Erythroblast (primary cell): Measurements from ENCODE around the gene EPHA2.

Experiments
- DNase-seq, 2 experiments: peaks; one replicate each; lab custom pipeline; 2025; lab: John Stamatoyannopoulos, UW
- GATA1 ChIP-seq: IDR thresholded peaks from 2 replicates; pipeline ENCODE4 v1.6.1; 2011; ENCODE audit warnings: low read depth, mild to moderate bottlenecking, control low read depth, low read length, moderate library complexity
- POLR2A ChIP-seq: IDR thresholded peaks from 2 replicates; pipeline ENCODE4 v1.6.1; 2011; ENCODE audit warnings: mild to moderate bottlenecking, low read length

The EPHA2 gene

DNA sequence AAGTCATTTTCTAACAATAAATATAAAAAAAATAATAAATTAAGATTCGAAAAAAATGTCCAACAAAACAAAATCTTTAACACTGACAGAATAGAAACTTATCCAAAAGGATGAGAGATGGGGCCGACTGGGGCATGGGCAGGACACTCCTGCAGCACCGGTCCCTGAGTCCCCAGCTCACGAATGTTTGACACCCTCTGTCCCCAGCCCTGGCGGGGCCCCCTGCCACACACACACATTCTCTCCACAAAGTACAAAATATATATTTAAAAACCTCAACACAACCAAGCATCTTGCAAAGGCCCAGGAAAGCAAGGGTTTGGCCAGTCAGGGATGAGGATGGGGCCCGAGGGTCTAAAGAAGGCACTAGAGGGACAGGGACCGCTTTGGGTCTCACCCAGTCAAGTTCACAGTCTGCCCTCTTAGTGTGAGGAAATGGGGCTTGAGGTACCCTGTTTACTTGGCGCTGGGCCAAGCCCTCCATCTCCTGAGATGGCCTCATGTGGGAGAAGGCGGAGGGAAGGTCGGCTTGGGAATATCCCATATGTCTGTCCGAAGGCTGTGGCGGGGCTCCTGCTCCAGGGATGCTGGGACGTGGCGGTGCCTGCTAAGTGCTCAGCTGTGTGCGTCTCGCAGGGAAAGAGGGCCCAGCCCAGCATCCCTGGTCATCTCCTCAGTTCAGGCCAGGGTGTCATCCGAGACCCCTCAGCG lies 31.3 kb downstream of the EPHA2 start:
- TF ChIP-seq POLR2A (no peak), GATA1 (no peak)
- no peak for DNase-seq

- no peak for TF ChIP-seq GATA1
- no peak for TF ChIP-seq POLR2A
- no peak for DNase-seq
Observed at GRCh38 chr1:16122916-16123315, 33.0 kb downstream of the EPHA2 start.

- TF ChIP-seq GATA1 (no peak), POLR2A (no peak)
- DNase-seq, result no peak
Observed at GRCh38 chr1:16122350-16122881, 33.5 kb downstream of the EPHA2 start.

DNA sequence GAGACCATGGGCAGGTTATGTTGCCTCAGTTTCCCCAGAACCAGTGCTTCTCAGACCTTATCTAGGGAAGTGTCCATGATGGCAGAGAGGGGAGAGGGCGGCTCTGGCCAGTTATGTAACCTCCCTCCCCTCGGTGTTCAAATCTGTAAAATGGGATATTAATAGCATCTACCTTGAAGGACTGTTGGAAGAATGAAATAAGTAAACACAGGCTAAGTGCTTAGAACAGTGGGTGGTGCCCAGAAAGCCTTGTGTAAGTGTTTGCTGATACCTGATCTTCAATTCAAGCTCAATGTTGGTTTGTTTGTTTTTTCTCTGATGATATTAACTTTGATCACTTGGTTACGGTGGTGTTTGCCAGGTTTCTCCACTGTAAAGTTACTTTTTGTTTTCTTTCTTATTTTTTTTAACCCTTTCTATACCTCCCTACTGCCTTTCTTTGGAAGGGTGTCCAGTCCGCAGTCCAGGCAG lies 34.9 kb downstream of the EPHA2 start:
- DNase-seq, result no peak
- TF ChIP-seq GATA1 (no peak), POLR2A (no peak)

GRCh38 chr1:16120407-16120806 lies 35.5 kb downstream of the EPHA2 start:
- DNase-seq, result no peak
- TF ChIP-seq GATA1, result no peak

DNA sequence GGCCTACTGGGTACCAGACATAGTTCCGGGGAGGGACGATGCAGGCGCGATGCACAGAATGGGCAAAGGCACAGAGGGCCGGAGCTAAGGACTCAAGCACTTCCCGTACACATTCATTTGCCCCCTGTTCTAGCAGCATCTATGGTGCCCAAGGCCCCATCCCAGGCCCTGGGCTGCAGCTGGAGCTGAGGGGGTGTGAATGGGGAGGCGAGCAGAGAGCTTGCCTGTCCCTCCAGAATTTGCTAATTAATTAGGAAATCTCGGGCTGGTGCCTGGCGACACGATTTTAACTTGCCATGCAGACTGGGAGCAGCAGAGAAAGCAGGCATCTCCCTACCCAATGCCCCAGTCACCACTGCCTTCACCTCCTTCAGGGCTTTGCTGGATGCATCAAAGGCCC lies 35.9 kb downstream of the EPHA2 start:
- no peak for DNase-seq
- TF ChIP-seq GATA1 (no peak), POLR2A (no peak)

DNA sequence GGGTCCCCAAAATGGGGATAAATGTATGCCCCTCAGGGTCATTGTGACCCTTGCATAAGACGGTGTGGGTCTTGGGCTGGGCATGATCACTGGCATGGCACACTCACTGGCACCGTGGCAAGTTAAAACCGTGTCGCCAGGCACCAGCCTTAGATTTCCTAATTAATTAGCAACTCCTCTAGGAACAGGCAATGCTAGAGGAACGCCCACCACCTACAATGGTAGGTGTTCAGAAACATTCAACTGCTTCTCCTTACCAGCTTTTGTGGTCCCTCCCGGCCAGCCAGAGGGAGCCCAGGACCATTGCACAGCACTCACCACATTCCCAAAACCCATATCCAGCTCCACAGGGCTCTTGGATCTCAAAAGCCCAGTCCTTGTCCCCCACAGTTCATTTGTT lies 36.4 kb downstream of the EPHA2 start:
- no peak for DNase-seq
- TF ChIP-seq GATA1, result no peak
- no peak for TF ChIP-seq POLR2A

DNA sequence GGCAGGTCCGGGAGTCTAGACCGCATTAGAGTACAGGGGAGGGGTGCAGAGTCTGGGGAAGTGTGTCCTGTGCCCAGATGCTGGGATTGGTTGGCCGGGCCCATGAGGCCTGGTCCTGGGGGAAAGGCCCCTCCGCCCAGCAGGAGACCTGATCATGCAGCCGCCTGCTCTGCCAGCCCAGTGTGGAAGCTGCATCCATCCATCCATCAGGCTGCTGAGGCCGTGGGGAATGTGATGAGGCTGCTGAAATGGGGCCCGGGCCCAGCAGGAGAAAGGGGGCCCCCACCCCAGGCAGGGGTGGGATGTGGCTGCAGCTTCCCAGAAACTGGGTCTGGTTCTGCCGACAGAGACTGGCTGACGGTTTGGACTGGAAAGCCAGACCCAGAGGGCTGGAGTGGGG lies 37.2 kb downstream of the EPHA2 start:
- no peak for TF ChIP-seq POLR2A
- TF ChIP-seq GATA1, result no peak
- DNase-seq, result no peak

- DNase-seq, result no peak
- TF ChIP-seq POLR2A (no peak), GATA1 (no peak)
Observed at GRCh38 chr1:16117936-16118335, 37.9 kb downstream of the EPHA2 start.

DNA sequence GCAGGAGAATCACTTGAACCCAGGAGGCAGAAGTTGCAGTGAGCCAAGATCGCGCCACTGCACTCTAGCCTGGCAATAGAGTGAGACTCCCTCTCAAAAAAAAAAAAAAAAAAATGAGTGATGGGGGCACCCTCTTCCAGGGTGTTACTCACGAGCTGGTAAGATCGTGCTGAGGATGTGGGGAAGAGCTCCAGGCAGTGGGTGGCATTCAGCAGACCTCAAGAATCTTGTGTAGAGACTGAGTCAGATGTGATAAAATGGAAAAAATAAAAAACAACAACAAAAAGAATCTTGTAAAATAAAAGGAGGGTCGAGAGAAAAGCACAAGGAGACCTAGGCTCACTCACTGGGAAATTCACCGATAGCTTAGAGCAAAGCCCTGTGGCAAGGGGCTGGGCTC lies 38.5 kb downstream of the EPHA2 start:
- no peak for TF ChIP-seq POLR2A
- TF ChIP-seq GATA1, result no peak

DNA sequence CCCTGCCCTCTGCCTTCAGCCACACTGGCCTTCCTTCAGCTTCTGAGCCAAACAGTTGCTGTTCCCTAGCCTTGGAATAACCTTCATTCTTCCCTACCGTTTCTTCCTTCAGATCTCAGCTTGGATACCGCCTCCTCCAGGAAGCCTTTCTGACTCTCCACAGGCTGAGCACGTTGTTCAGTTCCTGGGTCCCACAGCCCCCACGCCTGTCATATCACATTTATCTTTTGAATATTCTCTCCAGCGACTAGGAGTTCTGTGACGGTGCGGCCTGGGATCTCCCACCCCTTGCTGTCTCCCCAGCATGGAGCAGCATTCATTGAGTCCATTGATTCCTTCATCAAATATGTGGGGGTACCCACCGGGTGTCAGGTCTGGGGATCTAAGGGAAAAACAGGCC lies 39.2 kb downstream of the EPHA2 start:
- DNase-seq, result no peak
- TF ChIP-seq GATA1, result no peak
- no peak for TF ChIP-seq POLR2A

More for the DNA sequence above, 38.5 kb downstream of the EPHA2 start:
- no peak for DNase-seq

- TF ChIP-seq POLR2A (no peak), GATA1 (no peak)
Observed at GRCh38 chr1:16116002-16116401, 39.9 kb downstream of the EPHA2 start.

DNA sequence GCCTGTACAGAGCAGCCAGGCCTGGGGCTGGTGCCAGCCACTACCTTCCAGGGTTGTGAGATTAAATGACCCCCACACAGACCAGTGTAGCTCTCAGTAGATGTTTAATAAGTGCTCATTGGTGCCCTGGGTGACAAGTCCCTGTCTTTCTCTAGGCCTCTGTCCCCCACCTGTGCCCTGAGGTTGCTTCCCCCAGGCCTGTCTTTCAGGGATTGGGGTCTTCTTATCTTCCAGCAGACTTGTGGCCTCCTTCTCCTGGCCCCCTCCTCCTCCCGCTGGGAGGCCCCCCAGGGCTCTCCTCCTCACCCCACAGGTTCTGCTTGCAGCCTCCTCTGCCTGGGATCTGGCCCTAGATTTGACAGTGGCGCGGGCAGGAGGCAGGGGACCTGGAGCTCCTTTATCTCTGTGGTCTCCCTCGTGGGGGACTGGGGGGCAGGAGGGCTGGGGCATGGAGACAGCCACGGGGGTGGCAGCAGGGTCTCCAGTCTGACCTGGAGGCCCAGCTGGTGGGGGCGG lies 40.3 kb downstream of the EPHA2 start:
- DNase-seq, result no peak
- TF ChIP-seq GATA1 (no peak), POLR2A (no peak)

More at GRCh38 chr1:16116002-16116401, 39.9 kb downstream of the EPHA2 start:
- DNase-seq, result no peak
